GM19324 (cell line): ENCODE measurements around the gene PON3.
"Not testable (repeated sequence)": the region's sequence is repeated elsewhere in the genome, so short reads cannot be mapped to it uniquely, and the experiment has no call there.

Experiments used
- ATAC-seq: cut with Tn5 transposase; IDR thresholded peaks from one replicate; pipeline ENCODE4 v1.9.1; 2021; ENCODE audit warnings: mild to moderate bottlenecking, moderate library complexity; ENCODE audit not compliant: unreplicated experiment, low FRiP score

The PON3 gene

GRCh38 chr7:95421000-95421846 lies 25.0 kb upstream of the PON3 start:
- ATAC-seq: no peak

- no peak for ATAC-seq
Observed at GRCh38 chr7:95412075-95412474, 15.9 kb upstream of the PON3 start.

- no peak for ATAC-seq
Observed at GRCh38 chr7:95411666-95412065, 15.5 kb upstream of the PON3 start.

- no peak for ATAC-seq
Observed at GRCh38 chr7:95411036-95411435, 14.9 kb upstream of the PON3 start.

GRCh38 chr7:95407751-95408150 lies 11.6 kb upstream of the PON3 start:
- ATAC-seq: no peak

GRCh38 chr7:95405800-95406199 lies 9.6 kb upstream of the PON3 start:
- ATAC-seq: no peak

GRCh38 chr7:95405208-95405607 lies 9.0 kb upstream of the PON3 start:
- no peak for ATAC-seq

GRCh38 chr7:95404316-95404865 lies 8.2 kb upstream of the PON3 start:
- no peak for ATAC-seq

GRCh38 chr7:95398155-95398940 lies 2.2 kb upstream of the PON3 start:
- no peak for ATAC-seq

GRCh38 chr7:95397381-95397780 lies 1.2 kb upstream of the PON3 start:
- ATAC-seq: no peak

- no peak for ATAC-seq
Observed at GRCh38 chr7:95395755-95396135, 430 bp downstream of the PON3 start.

- ATAC-seq: no peak
Observed at GRCh38 chr7:95394370-95394769, 1.8 kb downstream of the PON3 start.

- ATAC-seq: no peak
Observed at GRCh38 chr7:95391761-95392160, 4.4 kb downstream of the PON3 start.

GRCh38 chr7:95389516-95389915 lies 6.7 kb downstream of the PON3 start:
- ATAC-seq: no peak

- not testable (repeated sequence) for ATAC-seq
Observed at GRCh38 chr7:95379457-95379856, 16.7 kb downstream of the PON3 start.

GRCh38 chr7:95376632-95377400 lies 19.4 kb downstream of the PON3 start:
- ATAC-seq: no peak

GRCh38 chr7:95375591-95376257 lies 20.5 kb downstream of the PON3 start:
- no peak for ATAC-seq

GRCh38 chr7:95373323-95373722 lies 22.9 kb downstream of the PON3 start:
- ATAC-seq: no peak

- no peak for ATAC-seq
Observed at GRCh38 chr7:95368235-95368634, 27.9 kb downstream of the PON3 start.

- ATAC-seq: no peak
Observed at GRCh38 chr7:95367606-95368005, 28.6 kb downstream of the PON3 start.
